ENCODE data around the gene FOXO3. TPM values are rescaled to one million over a fixed set of nuclear protein-coding genes. Genes with fewer than 3 reads are reported as not detected.

The FOXO3 gene
- total and polyA plus RNA-seq, 2 of the 13 experiments (the other 11 are each of a cell fraction or from before 2014, with no cell fraction given), result 16.0 to 22.5 TPM

DNA sequence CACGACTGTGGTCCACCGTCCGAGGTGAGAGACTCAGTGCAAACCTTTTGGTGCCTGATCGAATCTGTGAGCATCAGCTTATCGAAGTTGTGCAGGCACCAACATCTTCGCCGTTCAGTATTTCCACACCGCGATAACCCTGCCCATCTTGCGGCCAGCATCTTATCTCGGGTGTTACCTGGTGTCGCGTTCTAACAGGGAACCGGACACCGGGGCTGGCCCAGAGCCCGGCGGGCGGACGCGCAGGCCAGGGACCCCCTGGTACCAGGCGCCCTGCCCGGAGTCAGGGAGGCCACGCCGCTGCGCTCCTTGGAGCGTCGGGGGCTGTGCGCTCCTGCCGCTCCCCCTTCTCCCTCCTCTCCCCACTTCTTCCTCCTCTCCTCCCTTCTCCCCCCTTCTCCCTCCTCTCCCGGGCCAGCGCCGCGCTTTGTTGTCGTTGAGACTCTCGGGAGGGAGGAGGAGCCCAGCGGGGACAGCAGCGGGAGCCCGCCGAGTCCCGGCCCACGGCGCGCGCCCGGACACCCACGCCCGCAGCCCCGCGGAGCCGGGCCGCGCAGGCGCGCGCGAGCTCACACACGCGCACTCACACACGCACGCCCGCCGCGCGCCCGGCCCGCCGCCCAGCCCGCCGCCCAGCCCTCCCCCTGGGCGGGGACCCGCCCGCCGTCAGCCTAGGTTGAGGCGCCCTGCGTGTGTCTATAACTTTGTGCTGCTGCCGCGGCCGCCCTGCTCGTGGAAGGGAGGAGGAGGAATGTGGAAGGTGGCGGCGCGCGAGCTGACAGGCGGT lies 1.4 kb upstream of the FOXO3 start (continued):
- TF ChIP-seq ZBTB8A (CRISPR knock-in tag; IDR thresholded peaks at IDR 0.05; ENCODE audit: borderline replicate concordance, low read depth), result no peak
- TF ChIP-seq SOX5 (CRISPR knock-in tag; IDR thresholded peaks at IDR 0.05; ENCODE audit: borderline replicate concordance), result no peak
- TF ChIP-seq, protein P1, sequence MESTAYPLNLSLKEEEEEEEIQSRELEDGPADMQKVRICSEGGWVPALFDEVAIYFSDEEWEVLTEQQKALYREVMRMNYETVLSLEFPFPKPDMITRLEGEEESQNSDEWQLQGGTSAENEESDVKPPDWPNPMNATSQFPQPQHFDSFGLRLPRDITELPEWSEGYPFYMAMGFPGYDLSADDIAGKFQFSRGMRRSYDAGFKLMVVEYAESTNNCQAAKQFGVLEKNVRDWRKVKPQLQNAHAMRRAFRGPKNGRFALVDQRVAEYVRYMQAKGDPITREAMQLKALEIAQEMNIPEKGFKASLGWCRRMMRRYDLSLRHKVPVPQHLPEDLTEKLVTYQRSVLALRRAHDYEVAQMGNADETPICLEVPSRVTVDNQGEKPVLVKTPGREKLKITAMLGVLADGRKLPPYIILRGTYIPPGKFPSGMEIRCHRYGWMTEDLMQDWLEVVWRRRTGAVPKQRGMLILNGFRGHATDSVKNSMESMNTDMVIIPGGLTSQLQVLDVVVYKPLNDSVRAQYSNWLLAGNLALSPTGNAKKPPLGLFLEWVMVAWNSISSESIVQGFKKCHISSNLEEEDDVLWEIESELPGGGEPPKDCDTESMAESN (CRISPR knock-in tag; conservative IDR thresholded peaks at IDR 0.05), result 0 out of 2 replicates have a peak, but pooled peaks have one; percentile 7
- peak; percentile 72; the same call in 1 of the 2 replicates for TF ChIP-seq ZNF746 (CRISPR knock-in tag; IDR thresholded peaks at IDR 0.05)
- no peak for TF ChIP-seq TCF7 (IDR thresholded peaks at IDR 0.05; ENCODE audit: low read depth)
- TF ChIP-seq ZNF546 (CRISPR knock-in tag; conservative IDR thresholded peaks at IDR 0.05), result no peak
- no peak for TF ChIP-seq SMARCC2 (IDR thresholded peaks at IDR 0.05)
- 0 out of 4 replicates have a peak, but pooled peaks of 1 of the 2 experiments have one; percentile 19 for TF ChIP-seq KLF16 (CRISPR knock-in tag; IDR thresholded peaks at IDR 0.05)
- TF ChIP-seq XBP1 (CRISPR knock-in tag; IDR thresholded peaks at IDR 0.05), result no peak
- TF ChIP-seq ZNF10 (CRISPR knock-in tag; IDR thresholded peaks at IDR 0.05; ENCODE audit: borderline replicate concordance, low read depth), result no peak
- TF ChIP-seq NFKBIZ (CRISPR knock-in tag; IDR thresholded peaks at IDR 0.05), result no peak
- no peak for TF ChIP-seq NFIB (CRISPR knock-in tag; IDR thresholded peaks at IDR 0.05; ENCODE audit: borderline replicate concordance)
- no peak for TF ChIP-seq ZNF7 (CRISPR knock-in tag; IDR thresholded peaks at IDR 0.05)
- peak; percentile 70; the same call in 1 of the 2 replicates for TF ChIP-seq ZNF263 (CRISPR knock-in tag; IDR thresholded peaks at IDR 0.05)
- 0 out of 2 replicates have a peak, but pooled peaks have one; percentile 51 for TF ChIP-seq POLR2AphosphoS2 (IDR thresholded peaks at IDR 0.05; ENCODE audit: low read depth, low read length)
- peak; percentile 66 for TF ChIP-seq GATAD1 (CRISPR knock-in tag; IDR thresholded peaks at IDR 0.05)
- TF ChIP-seq, protein P2, sequence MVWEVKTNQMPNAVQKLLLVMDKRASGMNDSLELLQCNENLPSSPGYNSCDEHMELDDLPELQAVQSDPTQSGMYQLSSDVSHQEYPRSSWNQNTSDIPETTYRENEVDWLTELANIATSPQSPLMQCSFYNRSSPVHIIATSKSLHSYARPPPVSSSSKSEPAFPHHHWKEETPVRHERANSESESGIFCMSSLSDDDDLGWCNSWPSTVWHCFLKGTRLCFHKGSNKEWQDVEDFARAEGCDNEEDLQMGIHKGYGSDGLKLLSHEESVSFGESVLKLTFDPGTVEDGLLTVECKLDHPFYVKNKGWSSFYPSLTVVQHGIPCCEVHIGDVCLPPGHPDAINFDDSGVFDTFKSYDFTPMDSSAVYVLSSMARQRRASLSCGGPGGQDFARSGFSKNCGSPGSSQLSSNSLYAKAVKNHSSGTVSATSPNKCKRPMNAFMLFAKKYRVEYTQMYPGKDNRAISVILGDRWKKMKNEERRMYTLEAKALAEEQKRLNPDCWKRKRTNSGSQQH (CRISPR knock-in tag; IDR thresholded peaks at IDR 0.05; ENCODE audit: low read depth), result no peak
- no peak for TF ChIP-seq ZSCAN22 (CRISPR knock-in tag; IDR thresholded peaks at IDR 0.05)
- TF ChIP-seq RNF219 (CRISPR knock-in tag; IDR thresholded peaks at IDR 0.05), result no peak; the same call in 1 of the 2 replicates
- 0 out of 2 replicates have a peak, but pooled peaks have one; percentile 56 for TF ChIP-seq KDM4B (CRISPR knock-in tag; IDR thresholded peaks at IDR 0.05)
- peak; percentile 51; the same call in 1 of the 2 replicates for TF ChIP-seq ZMYM4 (CRISPR knock-in tag; IDR thresholded peaks at IDR 0.05)
- peak; percentile 14; the same call in 1 of the 2 replicates for TF ChIP-seq BCL6 (CRISPR knock-in tag; IDR thresholded peaks at IDR 0.05)
- peak; percentile 89 for TF ChIP-seq ZBTB14 (CRISPR knock-in tag; IDR thresholded peaks at IDR 0.05)
- peak; percentile 72 for TF ChIP-seq CBX1 (IDR thresholded peaks at IDR 0.05; ENCODE audit: low read depth)
- peak; percentile 25; the same call in 1 of the 2 replicates for TF ChIP-seq ZFY (CRISPR knock-in tag; IDR thresholded peaks at IDR 0.05)
